Islet of Langerhans (tissue), 1 donor: ENCODE results near the gene HTR4.

Experiments used
- FAIRE-seq: peaks from one replicate; lab custom pipeline; 2011; peaks lifted over from hg19 to GRCh38; lab: Jason Lieb, UNC

The HTR4 gene

GRCh38 chr5:148607406-148607805 is 46.9 kb downstream of the HTR4 start:
- no peak for FAIRE-seq

- no peak for FAIRE-seq
Measured at GRCh38 chr5:148606296-148606695, 48.0 kb downstream of the HTR4 start.

DNA sequence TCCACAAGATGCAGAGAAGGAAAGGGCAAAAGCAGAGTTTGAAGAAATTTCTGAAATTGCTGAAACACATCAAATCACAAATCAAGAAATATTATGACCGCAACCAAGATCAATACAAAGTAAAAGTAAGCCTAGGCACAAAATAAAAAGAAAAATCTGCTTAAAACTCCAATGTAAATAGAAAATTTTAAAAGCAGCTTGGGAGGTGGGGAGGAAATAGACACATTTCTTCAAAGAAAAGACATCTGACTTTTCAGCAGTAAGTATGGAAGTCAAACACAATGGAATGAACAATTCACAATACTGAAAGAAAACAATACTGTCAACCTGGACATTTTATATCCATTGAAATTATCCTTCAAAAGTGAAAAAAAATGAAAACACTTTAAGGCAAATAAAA is 55.1 kb downstream of the HTR4 start:
- no peak for FAIRE-seq

- FAIRE-seq, result no peak
Measured at GRCh38 chr5:148595697-148596096, 58.6 kb downstream of the HTR4 start.

DNA sequence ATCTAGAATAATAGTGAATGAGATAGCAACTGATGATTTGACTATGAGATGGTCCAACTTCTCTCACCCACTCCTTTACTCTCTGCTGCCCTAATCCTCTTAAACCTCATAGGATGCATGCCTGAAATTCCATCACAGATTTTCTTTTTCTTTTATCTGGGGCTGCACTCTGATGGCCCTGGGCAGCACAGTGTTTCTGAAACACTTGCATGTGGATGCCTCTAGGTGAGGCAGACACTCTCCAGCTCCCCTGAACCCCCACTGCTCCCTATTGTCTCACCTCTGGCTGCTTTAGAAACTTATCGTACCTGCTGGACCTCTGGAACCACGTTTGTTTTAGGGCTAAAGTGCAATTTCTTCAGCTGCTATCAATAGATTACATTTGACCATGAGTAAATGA is 67.5 kb downstream of the HTR4 start:
- no peak for FAIRE-seq

- FAIRE-seq, result no peak
Measured at GRCh38 chr5:148585988-148586387, 68.3 kb downstream of the HTR4 start.

GRCh38 chr5:148584103-148584502 is 70.2 kb downstream of the HTR4 start:
- FAIRE-seq, result no peak

DNA sequence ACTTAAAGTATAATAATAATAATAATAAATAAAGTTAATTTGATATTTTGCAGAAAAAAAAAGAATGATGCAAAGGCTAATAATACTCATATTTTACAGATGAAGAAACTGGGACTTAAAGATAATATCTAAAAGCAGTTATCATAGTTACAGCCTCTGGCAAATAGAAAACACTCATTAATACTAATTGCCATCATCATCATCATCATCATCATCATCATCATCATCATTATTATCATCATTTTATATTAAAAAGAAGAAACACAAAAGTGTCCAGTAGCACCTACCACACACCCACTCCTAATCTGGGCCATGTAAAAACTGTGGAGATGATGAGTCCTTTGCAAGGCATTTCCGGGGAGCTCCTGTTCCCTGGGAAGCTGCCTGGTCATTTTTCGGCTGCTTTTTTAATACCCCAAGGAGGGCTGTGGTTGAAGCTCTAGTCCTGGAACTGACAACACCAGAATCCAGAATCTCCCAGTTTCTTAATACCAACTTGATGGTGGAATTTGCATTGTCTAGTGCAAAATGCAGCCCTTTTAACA is 70.8 kb downstream of the HTR4 start:
- no peak for FAIRE-seq

GRCh38 chr5:148574167-148574566 is 80.2 kb downstream of the HTR4 start:
- FAIRE-seq, result no peak

DNA sequence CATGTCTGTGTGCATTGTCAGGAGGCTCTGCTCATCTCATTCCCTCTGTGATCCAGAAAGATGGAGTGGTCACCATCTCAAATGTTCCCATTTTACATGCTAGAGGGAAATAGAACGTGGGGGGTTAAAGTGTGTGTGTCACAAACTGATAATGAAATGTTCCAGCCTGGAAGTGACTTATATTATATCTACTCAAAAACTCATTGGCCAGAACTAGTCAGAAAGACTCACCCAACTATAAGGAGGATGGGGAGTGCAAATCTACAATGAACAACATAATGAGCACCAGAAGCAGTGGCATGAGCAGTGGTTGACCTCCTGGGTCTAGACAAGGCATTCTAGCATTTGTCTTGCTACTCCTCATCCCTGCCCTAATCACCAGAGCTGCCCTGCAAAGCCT is 81.0 kb downstream of the HTR4 start:
- no peak for FAIRE-seq

DNA sequence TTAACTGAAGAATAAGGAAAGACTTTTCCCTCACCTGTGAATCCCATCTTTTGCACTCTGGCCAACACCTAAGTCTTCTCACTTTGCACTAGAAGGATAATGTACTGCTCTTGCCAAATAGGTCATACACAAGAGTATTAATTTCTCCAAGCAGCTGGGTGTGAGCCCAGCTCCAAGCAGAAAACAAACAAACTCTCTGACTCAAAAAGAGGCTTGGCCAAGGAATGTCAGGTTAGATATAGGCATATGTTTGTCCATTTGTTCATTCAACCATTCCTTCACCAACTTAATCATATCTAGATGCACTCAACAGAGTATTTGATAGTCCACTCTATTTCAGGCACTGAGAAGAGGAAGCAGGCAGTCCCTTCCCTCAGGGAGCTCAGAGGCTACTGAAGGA is 84.4 kb downstream of the HTR4 start:
- FAIRE-seq, result peak; percentile 76

DNA sequence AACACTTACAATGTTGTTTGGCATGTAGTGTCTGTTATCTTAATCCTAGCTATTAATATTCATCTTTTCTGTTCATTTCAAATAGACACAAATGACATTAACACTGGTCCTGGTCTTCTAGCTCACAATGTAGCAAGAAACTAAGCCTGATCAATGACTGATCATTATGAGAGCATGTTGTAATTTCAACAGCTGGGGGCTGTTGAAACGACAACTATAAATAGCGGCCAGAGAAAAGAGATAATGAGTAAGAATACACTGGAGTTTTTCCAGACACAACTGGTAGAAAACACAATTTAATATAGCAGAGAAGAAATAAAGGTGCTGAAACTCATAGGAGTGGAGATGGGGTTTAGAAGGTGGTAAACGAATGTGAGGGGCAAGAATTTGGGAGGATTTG is 89.2 kb downstream of the HTR4 start:
- no peak for FAIRE-seq

DNA sequence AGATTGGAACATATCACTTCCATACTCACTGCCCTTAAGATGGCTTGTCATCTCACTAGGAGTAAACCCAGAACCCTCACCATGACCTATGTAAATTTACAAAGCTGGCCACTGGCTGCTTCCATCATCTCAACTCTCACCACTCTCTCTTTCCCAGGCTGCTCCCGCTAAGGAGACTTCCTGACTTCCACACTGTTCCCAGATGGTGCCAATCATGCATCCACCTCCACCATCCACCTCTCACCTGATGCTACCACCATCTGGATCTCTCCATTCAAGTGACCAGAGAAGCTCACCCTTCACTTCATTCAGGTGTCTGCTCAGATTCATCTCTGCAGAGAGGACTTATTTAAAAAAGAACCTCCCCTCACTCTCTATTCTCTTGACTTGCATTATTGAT is 91.3 kb downstream of the HTR4 start:
- FAIRE-seq, result no peak

GRCh38 chr5:148561801-148562311 is 92.5 kb downstream of the HTR4 start:
- no peak for FAIRE-seq

- FAIRE-seq, result no peak
Measured at GRCh38 chr5:148559461-148559860, 94.9 kb downstream of the HTR4 start.

GRCh38 chr5:148558892-148559291 is 95.4 kb downstream of the HTR4 start:
- FAIRE-seq, result no peak

DNA sequence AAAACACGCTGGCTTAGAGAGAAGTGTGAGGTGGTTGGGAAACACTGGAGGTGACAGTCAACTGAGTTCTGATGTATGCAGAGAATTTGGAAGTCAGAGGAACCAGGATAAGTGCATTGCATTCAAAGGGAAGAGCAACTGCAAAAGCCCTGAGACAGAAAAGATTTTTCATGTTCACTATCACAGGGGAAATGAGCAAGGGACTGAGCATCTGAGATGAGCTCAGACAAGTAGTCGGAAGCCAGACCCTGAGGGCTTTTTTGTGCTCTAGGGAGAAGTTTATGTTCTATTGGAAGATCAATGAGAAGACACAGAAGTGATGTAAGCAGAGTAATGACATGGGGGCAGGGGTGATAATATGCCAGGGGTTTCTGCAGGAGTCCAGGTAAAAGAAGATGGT is 97.5 kb downstream of the HTR4 start:
- no peak for FAIRE-seq

DNA sequence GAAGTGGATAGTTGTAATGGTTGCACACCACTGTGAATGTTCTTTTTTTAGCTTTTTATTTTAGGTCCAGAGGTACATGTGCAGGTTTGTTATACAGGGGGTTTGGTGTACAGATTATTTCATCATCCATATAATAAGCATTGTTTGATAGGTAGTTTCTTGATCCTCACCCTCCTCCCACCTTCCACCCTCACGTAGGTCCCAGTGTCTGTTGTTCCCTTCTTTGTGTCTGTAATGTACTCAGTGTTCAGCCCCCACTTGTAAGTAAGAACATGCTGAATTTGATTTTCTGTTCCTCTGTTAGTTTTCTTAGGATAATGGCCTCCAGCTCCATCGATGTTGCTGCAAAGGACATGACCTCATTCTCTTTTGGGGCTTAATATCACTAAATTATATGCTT is 99.7 kb downstream of the HTR4 start:
- no peak for FAIRE-seq

DNA sequence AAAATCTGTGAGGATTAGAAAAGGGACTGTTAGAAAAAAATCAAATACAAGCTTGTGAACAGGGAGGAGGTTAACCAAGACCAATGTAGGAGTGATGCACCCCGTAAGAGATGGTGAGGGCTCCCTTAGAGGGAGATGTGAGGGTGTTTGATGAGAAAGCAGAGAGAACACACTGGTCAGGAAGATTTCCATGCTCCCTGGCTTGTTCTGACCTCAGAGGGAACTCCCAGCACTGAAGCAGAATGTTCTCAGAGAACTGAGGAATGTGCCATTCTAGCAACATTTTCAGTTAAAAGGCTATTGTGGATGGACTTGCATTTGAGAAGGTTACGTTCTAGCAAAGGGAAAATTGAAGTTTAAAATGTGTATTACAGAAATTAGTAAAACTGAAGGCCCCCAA is 110.6 kb downstream of the HTR4 start:
- no peak for FAIRE-seq

GRCh38 chr5:148542812-148543211 is 111.5 kb downstream of the HTR4 start:
- FAIRE-seq, result no peak

GRCh38 chr5:148541054-148541835 is 113.1 kb downstream of the HTR4 start:
- FAIRE-seq, result no peak

- no peak for FAIRE-seq
Measured at GRCh38 chr5:148540647-148541046, 113.7 kb downstream of the HTR4 start.

GRCh38 chr5:148539851-148540250 is 114.5 kb downstream of the HTR4 start:
- FAIRE-seq, result no peak

GRCh38 chr5:148535190-148535589 is 119.1 kb downstream of the HTR4 start:
- no peak for FAIRE-seq
